Activated CD8-positive, alpha-beta memory T cell treated with anti-CD3 and anti-CD28 coated beads for 1 hour (primary cell): ENCODE data around the gene NFIC.
"Not testable (repeated sequence)": the region's sequence is repeated elsewhere in the genome, so short reads cannot be mapped to it uniquely, and the experiment has no call there.

Experiments used
- DNase-seq, 2 donors: peaks; one replicate each; pipeline ENCODE4 v3.0.0-alpha.2; 2020; ENCODE audit warnings: low read depth in 1 of 2; ENCODE audit errors: extremely low read depth in 1 of 2

NFIC gene

DNA sequence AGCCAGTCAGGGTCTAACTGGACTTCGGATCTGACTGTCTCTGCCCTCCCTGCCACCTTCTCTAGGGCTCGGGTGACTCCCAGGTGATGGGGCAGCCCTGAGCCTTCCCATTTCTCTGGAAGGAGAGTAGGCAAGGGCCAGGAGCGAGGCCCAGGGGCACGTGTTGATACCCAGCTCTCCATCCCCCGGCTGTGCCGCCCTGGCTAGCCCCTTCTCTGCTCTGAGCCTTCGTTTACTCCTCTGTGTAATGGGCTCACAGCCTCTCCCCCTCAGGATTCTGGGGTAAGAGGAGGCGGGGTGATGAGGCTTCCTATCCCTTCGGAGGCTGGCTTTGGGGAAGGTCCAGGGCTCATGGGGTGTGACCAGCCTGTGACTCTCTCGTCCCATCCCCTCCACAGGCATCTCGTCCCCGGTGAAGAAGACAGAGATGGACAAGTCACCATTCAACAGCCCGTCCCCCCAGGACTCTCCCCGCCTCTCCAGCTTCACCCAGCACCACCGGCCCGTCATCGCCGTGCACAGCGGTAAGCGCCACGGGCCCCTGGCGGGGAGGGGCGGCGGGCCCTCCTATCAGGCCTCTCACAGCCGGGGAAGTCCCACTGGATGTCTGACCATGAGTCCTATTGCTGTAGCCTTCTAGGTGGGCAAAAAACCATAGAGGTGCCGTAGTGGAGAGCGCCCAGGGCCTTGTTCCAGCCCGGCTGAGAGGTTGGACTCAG is 82.4 kb downstream of the NFIC start:
- DNase-seq, result no peak

GRCh38 chr19:3450796-3451411 is 84.5 kb downstream of the NFIC start:
- DNase-seq, result no peak

DNA sequence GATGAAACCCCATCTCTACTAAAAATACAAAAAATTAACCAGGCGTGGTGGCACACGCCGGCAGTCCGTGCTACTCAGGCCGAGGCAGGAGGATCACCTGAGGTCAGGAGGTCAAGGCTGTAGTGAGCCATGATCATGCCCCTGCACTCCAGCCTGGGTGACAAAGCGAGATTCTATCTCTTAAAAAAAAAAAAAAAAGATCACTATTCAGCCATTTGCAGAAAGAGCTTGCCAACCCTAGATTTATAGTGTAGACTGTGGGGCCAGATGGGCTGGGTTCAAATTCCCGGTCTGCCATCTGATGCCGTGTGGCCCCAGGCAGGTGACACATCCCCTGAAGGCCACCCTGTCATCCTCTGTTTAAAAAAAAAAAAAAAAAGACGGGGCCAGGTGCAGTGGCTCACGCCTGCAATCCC is 85.1 kb downstream of the NFIC start:
- DNase-seq, result no peak

DNA sequence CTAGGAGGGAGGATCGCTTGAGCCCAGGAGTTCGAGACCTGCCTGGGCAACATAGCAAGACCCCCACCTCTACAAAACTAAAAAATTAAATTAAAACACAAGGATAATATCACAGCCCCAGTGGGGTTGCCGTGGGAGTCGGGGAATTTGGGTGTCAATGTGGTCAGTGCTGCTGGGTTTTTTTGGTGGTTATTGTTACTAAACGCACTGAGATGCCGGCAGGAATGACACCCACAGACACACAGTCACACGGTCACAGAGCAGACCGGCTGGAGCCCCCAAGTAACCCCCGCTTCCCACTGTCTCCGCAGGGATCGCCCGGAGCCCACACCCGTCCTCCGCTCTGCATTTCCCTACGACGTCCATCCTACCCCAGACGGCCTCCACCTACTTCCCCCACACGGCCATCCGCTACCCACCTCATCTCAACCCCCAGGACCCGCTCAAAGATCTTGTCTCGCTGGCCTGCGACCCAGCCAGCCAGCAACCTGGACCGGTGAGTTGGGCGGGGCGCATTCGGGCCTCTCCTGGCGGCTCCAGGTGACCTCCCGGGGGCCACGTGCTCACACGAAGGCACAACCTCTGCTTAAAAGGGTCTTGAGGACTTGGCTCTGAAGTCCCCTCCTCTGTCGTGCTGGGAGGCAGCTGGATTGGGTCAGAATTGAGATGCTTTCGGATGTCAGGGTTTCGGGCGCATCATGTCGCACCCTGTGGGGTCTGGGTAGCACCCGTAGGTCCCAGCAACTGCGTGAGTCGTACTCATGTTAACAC is 86.0 kb downstream of the NFIC start:
- no peak for DNase-seq

DNA sequence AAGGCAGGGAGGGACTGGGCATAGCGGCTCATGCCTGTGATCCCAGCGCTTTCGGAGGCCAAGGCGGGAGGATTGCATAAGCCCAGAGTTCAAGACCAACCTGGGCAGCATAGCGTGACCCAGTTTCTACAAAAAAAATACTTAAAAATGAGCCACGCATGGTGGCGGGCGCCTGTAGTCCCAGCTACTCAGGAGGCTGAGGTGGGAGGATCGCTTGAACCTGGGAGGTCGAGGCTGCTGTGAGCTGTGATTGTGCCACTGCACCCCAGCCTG is 86.5 kb downstream of the NFIC start:
- not testable (repeated sequence) for DNase-seq

DNA sequence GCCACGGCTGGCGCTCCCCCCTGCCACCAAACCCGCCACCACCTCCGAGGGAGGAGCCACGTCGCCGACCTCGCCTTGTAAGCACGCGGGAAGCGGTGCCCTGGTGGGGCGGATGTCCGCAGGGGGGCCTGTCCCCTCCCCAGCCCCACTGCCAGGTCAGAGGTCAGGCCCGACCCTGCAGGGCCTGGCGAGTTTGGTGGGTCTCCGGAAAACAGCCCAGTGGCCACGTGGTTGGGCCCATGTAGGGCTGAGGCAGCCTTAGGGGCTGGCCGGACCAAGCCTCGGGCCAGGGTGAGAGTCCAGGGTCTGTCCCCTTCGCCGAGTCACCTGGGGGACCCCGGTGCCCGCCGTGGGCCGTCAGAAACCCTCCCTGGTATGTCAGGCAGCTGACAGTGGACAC is 87.5 kb downstream of the NFIC start:
- DNase-seq, result no peak

GRCh38 chr19:3454656-3455392 is 88.4 kb downstream of the NFIC start:
- DNase-seq, result no peak

DNA sequence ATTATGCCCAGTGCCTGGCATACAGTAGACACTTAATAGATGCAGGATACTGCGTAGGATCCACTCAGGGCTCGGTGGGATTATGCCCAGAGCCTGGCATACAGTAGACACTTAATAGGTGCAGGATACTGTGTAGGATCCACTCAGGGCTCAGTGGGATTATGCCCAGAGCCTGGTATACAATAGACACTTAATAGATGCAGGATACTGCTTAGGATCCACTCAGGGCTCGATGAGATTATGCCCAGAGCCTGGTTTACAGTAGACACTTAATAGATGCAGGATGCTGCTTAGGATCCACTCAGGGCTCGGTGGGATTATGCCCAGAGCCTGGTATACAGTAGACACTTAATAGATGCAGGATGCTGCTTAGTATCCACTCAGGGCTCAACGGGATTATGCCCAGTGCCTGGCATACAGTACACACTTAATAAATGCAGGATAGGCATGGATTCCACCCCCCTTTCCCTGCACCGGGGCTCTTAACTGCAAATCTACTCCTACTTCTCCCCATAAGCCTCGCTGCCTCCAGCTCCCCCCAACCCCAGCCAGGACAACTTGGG is 89.1 kb downstream of the NFIC start:
- no peak for DNase-seq

- no peak for DNase-seq
These were observed 89.7 kb downstream of the NFIC start for GRCh38 chr19:3455960-3456601.

DNA sequence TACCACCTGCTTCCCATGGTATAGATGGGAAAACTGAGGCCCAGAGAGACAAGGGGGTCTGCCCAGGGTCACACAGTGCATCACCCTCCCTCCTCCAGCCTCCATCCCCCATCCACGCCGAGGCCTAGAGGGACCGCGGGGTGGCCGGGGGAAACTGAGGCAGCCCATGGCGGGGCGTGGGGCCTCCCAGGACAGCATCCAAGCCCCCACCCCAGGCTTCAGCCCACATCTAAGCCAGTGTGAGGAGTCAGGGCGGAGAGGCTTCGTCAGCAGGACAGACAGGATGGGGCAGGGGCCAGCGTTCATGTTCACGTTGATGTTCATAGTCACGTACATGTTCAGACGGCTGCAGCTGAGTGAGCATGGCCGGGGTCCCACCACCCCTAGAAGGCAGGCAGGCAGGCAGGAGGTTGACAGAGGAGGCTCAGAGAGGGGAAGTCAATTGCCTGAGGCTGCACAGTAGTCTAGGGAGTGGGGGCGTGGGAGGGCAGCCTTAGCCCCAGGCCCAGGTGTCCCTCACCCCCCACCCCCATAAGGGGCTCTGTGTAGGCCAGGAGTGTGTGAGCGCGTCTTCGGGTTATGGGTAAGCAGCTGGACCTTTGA is 90.6 kb downstream of the NFIC start:
- no peak for DNase-seq

GRCh38 chr19:3457528-3458228 is 91.3 kb downstream of the NFIC start:
- DNase-seq, result no peak

DNA sequence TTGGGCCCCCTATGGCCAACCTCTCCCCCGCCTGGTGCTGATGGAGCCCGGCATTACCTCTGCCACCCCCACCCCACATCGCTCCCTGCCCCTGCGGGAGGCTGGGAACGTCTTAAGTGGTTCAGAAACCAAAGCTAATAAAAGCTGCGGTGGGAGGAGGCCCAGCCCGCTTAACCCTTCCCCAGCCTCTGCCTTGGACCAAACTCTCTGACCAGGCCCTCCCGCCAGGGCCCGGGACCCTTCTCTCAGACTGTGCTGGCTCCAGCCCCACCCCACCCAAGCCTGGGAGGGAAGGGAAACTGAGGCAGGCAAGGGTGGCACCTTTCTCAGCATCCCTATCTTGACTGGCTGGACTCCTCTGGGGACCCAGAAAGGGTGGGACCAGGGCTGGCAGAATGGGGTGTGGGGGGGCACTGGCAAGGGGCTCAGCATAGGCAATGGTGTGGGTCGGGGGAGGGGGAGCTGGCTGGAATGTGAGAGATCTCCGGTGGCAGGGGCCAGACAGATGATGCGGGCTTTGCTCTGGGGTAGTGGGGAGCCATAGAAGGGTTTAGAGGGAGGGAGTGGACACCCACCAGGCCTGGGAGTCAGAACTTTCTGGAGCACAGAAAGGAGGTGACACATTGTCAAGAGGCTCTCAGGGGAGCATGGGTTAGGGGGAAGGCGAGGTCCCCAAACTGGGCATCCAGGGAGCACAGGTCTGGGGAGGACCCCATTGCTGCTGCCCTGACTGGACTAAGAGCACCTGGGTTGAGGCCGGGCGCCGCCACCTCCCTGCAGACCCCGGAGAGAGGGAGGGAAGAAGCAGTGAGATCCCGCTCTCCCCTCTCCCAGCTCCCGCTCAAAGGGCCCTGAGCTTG is 92.1 kb downstream of the NFIC start:
- no peak for DNase-seq

GRCh38 chr19:3459089-3459881 is 92.9 kb downstream of the NFIC start:
- DNase-seq, result no peak

DNA sequence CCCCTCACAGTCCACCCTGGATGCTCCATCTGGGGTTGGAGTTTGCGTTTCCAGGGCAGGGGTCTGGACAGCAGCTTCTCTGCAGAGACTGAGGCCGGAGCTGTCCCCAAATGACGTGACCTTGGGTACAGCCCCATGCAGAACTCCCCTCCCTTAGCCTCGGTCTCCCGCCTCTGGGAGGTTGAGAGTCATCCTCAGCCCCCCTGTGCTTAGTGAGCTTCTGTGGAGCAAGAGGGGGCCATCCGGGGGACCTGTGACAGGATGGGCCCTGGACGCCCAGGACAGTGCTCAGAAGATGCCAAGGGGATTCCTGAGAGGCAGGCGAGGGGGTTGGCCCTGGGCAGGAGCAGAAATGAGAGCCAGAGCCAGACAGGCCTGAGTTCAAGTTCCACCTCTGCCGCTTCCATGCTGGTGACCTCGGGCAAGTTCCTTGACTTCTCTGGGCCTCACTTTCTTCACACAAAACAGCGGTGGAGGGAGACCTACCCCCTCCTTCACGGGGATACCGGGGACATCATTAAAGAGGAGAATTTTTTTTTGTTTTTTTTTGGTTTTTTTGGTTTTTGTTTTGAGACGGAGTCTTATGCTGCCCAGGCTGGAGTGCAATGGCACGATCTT is 93.7 kb downstream of the NFIC start:
- no peak for DNase-seq

DNA sequence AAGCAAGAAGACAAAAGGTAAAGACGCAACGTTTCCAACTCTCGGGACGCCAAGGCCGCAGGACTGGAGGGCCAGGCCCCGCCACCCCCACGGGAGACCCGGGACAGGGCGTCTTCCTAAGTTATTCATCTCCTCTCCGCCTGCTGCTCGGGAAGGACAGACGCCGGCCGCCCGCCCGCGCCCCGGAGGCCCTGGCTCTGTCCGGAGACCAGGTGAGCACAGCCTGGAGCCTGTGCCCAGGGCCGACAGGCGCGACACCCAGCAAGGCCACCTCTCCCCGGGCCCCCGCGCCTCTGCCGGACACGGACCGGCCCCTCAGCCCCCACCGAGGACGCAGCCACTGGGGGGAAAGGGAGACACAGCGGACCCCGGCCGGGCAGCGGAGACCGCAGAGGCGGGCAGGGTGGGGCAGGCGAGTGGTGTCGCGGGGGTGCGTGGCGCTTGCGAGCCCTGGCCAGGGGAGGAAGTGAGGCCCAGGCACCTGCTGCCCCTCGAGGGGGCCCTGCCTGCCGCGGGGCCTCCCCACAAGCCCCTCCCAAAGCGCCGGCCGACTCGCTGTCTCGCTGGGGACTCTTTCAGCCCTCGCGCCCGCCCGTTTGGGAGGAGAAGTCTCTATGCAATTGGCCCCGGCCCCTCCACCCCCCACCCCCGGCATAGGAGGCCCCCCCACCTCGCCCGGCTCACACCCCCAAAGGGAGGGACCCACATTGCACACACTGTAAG is 96.8 kb downstream of the NFIC start:
- no peak for DNase-seq

DNA sequence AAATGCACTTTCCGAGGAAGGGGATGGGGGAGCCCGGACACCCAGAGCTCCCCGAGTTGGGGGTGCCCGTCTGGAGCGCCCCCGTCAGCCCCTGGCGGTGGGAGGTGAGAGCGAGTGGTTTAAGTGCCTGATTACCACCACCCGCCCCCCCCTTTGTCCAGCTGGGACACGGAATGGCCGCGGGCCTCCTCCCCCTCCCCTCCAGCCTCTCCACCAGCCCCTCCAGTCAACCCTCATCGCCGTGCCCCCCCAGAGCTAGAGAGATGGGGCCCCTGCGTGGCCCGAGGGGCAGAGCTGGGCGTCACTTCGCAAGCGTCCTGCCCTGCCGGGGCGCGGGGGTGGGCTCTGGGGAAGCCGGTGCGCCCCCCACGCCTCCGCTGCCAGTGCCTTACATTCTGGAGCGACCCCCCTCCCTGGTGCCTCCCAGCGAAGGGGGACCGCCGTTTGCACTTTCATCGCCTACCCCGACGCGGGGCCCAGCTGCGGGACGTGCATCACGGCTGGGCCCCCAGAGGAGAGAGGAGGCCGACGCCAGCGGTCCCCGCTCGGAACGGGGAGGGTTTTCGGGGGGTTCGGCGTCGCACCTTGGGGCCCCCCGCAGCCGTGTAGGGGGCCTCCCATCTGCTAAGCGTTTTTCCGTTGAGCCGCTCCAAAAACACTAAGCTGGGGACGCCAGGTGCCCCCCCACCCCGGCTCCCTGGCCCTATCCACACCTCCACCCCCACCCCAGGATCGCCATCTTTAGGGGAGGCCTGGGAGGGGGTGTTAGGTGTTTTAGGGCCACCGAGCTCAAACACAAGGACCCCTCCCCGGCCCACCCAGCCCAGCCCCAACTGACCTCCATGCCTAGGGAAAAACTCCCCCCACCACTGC is 97.6 kb downstream of the NFIC start:
- DNase-seq, result no peak
